ENCODE measurements around the gene C5orf22.
"Not testable (repeated sequence)": the region's sequence is repeated elsewhere in the genome, so short reads cannot be mapped to it uniquely, and the experiment has no call there.

- TF ChIP-seq CTCF, POLR2A (IDR thresholded peaks at IDR 0.05): not testable (repeated sequence)
Observed at GRCh38 chr5:31566362-31566761, 34.3 kb downstream of the C5orf22 start.
